Nephron (organoid): Measurements from ENCODE around the gene VAV2.

Experiments used
- H3K27ac Mint-ChIP-seq, 3 experiments: 2 replicates each; pipeline ENCODE4 v1.8.0; 2020; ENCODE audit warnings: mixed read lengths in 3 of 3, mild to moderate bottlenecking in 2 of 3, moderate library complexity in 1 of 3
- H3K27me3 Mint-ChIP-seq: 2 replicates; pipeline ENCODE4 v1.8.0; 2021; ENCODE audit warnings: low read depth, mild to moderate bottlenecking, moderate library complexity, mixed read lengths
- H3K36me3 Mint-ChIP-seq: 2 replicates; pipeline ENCODE4 v1.8.0; 2020; ENCODE audit warnings: low read depth, mixed read lengths
- H3K4me1 Mint-ChIP-seq: 2 replicates; pipeline ENCODE4 v1.8.0; 2020; ENCODE audit warnings: mixed read lengths
- H3K4me3 Mint-ChIP-seq, 3 experiments: 2 replicates each; pipeline ENCODE4 v1.8.0; 2020; ENCODE audit warnings: mild to moderate bottlenecking in 3 of 3, mixed read lengths in 3 of 3, moderate library complexity in 2 of 3
- H3K9me3 Mint-ChIP-seq: 2 replicates; pipeline ENCODE4 v1.8.0; 2020; ENCODE audit warnings: mixed read lengths
- TF ChIP-seq, protein P1 (sequence below), 3 experiments: fragments of 200-600 bp; sonication (generic); IDR thresholded peaks; one replicate each; pipeline ENCODE4 v1.5.0; 2021; ENCODE audit warnings: antibody characterized with exemption in 3 of 3; ENCODE audit not compliant: unreplicated experiment in 3 of 3

VAV2 gene

DNA sequence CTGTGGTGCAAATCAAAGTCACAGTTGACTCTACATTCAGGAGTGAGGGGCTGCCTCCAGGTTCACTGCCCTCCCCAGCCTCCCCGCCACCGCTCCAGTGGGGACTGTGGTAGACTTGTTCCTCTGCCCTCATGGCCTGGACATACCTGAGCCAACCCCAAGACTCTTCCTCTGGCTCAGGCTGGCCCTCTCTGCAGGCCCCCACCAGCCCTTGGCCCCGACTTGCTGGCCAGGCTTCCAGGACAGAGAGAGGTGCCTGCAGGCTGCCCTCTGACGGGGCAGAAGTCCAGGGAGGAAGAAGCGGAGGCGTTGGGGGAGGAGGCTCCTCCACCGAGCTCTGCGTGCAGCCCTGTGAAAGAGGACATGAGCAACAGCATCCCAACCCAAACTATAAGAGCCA is 251.2 kb downstream of the VAV2 start:
- no peak overlapping the region for H3K27ac Mint-ChIP-seq
- H3K4me3 Mint-ChIP-seq: no peak overlapping the region
- H3K27me3 Mint-ChIP-seq: peaks cover 13% of the 10 kb centered on the region
- no peaks in the 10 kb centered on the region for H3K36me3 Mint-ChIP-seq
- H3K4me1 Mint-ChIP-seq: peaks cover 9% of the 10 kb centered on the region
- TF ChIP-seq, protein P1, sequence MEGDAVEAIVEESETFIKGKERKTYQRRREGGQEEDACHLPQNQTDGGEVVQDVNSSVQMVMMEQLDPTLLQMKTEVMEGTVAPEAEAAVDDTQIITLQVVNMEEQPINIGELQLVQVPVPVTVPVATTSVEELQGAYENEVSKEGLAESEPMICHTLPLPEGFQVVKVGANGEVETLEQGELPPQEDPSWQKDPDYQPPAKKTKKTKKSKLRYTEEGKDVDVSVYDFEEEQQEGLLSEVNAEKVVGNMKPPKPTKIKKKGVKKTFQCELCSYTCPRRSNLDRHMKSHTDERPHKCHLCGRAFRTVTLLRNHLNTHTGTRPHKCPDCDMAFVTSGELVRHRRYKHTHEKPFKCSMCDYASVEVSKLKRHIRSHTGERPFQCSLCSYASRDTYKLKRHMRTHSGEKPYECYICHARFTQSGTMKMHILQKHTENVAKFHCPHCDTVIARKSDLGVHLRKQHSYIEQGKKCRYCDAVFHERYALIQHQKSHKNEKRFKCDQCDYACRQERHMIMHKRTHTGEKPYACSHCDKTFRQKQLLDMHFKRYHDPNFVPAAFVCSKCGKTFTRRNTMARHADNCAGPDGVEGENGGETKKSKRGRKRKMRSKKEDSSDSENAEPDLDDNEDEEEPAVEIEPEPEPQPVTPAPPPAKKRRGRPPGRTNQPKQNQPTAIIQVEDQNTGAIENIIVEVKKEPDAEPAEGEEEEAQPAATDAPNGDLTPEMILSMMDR (IDR thresholded peaks at IDR 0.05; ENCODE audit: unreplicated experiment in 3 of 3): no peak
- peaks cover 6% of the 10 kb centered on the region for H3K9me3 Mint-ChIP-seq

DNA sequence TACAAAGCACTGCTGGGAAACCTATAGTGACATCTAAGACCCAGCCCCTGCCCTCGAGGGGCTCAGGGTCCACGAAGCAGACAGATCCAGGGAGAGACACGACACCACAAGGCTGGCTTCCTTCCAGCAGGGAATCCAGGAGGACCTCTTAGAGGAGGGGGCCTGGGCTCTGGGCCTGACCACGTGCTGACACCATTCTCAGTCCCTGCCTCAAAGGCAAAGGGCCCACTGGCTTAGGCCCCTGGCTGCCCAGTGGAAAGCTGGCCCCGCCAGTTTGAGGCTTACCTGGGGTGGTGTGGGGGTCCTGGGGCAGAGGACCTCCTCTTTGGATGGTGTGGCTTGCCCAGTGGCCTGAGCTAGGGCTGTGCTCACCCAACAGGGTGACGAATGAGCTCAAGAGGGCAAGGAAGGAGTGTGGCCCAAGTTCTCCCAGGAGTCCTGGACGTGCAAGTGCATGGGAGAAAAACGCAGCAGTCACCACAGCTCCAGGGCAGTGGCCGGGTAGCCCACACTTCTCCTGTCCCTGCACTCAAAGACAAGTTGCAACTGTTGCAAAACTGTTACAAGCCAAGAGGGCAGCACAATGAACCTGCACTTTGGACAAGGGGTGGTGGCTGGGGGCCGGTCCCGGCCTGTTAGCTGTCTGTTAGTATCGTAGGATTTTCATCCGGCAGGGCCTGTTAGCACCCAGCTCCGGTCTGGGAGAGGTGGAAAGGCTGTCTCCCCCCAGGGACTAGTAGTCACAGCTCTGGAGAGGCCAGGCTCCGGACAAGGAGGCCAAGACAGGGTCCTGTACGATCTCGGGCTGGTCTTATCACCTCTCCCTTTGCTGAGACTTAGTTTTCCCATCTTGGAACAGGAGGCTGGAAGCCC is 252.5 kb downstream of the VAV2 start:
- peaks cover 2% of the 10 kb centered on the region for H3K9me3 Mint-ChIP-seq
- peaks cover 10% of the 10 kb centered on the region for H3K4me1 Mint-ChIP-seq
- H3K27ac Mint-ChIP-seq: no peak overlapping the region
- peak overlapping the region in 1 of 3 experiments; percentile 11 for H3K4me3 Mint-ChIP-seq
- H3K27me3 Mint-ChIP-seq: peaks cover 13% of the 10 kb centered on the region
- TF ChIP-seq, protein P1 (IDR thresholded peaks at IDR 0.05; ENCODE audit: unreplicated experiment in 3 of 3): no peak
- no peaks in the 10 kb centered on the region for H3K36me3 Mint-ChIP-seq

DNA sequence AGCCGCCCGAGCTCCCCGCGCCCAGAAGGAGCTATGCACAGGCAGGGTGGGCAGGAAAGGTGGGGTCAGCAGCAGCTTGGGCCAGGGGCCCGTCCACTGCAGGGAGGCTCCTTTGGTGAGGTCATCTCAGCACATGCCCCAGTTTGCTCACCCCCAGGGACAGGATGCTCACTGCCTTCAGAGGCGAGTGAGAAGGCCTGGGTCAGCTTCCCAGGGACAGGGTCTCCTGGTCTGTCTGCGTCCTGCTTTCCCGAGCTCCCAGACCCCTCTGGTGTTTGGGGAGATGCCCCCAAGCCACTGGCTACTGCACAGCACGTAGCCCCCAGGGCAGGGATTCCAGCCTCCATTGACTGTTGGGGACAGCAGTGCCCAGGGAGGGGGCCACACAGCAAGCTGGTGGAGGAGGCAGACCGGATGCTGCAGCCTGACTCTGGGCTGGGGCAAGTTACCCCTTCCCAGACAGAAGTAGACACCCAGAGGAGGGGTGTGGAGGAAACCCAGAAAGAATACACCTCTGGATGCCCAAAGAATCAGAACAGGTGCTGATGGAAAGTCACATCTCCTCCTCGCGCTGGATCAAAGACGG is 253.4 kb downstream of the VAV2 start:
- no peaks in the 10 kb centered on the region for H3K36me3 Mint-ChIP-seq
- TF ChIP-seq, protein P1 (IDR thresholded peaks at IDR 0.05; ENCODE audit: unreplicated experiment in 3 of 3): no peak
- no peak overlapping the region for H3K27ac Mint-ChIP-seq
- H3K9me3 Mint-ChIP-seq: no peaks in the 10 kb centered on the region
- H3K27me3 Mint-ChIP-seq: peaks cover 9% of the 10 kb centered on the region
- H3K4me1 Mint-ChIP-seq: peaks cover 10% of the 10 kb centered on the region
- peak overlapping the region; percentile 11 to 73 (median 22) for H3K4me3 Mint-ChIP-seq

DNA sequence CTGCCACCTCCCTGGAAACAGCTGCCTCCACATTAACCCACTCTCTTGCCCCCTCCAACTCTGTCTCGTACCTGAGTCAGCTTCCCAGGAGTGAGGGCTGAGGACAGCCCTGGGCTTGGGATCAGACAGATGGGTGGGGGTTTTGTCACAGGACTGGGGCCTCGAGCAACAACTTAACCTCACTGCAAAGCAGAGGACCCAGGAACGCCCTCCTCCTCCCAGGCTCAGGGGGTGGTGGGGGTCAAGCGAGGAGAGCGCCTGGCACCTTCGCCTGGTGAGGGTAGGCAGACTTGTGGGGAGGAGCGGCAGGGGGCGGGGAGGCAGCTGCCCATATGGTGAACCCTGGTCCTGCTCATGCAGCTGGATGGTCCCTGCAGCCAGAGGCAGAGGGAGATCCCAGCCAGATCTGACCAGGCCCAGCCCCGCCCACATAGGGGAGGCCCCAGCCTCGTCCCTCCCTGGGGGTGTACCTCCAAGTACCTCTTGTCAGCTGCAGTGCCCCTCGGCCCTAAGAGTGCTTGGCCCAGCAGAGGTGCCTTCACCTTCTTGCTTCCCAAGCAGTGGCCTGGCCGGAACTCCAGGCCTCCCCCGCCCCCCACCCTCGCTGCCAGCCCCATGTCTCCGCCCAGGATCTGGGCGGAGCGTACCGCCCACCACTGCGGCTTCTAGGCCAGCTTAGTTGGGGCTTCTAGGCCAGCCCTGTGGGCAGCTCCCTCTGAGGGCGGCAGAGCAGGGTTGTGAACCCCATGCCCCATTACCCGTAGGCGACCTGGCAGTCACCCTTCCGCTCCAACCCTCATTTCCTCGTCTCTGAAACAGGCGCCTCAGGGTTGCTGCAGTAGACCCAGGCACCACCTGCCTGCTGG is 254.1 kb downstream of the VAV2 start, which contains the start of gene SARDH:
TSS of gene SARDH (minus strand) at position 579 of the 866 bp plus-strand sequence. CDS start 4,179 bp downstream, outside the sequence.
- Mint-ChIP-seq H3K4me1 (peaks cover 10% of the 10 kb centered on the region), H3K9me3 (no peaks in the 10 kb centered on the region), H3K36me3 (no peaks in the 10 kb centered on the region), H3K4me3 (peak within 1 kb of the TSS; percentile 68 to 74 (median 73)), H3K27me3 (peaks cover 4% of the 10 kb centered on the region), H3K27ac (peak within 1 kb of the TSS in 2 of 3 experiments; percentile 33 to 60)
- TF ChIP-seq, protein P1 (IDR thresholded peaks at IDR 0.05; ENCODE audit: unreplicated experiment in 3 of 3): no peak

DNA sequence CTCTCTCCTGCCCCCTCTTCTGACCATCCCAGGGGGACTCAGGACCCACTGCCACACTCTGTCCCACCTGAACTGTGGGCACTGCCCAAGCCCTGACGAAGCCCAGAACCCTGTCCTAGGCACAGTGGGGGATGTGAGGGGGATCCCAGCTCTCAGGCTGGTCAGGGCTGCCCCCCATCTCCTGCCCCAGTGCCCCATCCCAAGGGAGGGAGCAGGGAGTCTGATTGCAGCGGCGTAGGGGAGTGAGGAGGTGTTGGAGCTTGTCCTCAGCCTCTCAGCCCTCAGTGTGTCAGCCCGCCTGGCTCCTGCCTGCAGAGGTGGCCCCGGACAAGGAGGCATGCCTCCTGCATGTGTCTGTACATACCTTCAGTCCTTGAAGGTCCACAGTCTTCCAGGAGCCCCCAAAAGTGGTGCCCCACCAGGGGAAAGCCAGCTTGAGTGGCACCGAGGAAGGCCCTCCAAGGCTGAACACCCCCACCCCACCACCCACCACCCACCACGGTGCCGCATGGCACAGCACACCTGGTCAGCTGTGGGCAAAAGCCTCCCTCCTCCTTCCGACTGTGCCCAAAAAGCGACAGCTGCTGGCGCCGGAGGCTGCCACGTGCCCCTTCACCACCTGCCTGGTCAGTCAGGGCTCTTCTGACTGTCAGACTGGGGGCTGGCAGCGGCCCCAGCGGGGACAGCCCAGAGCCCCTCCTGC is 254.9 kb downstream of the VAV2 start:
- Mint-ChIP-seq H3K9me3 (no peaks in the 10 kb centered on the region), H3K4me1 (peaks cover 10% of the 10 kb centered on the region), H3K36me3 (no peaks in the 10 kb centered on the region), H3K27me3 (peaks cover 4% of the 10 kb centered on the region), H3K27ac (peak overlapping the region in 1 of 3 experiments; percentile 60), H3K4me3 (peak overlapping the region; percentile 68 to 74 (median 73))
- TF ChIP-seq, protein P1 (IDR thresholded peaks at IDR 0.05; ENCODE audit: unreplicated experiment in 3 of 3): no peak
